Activated B cell treated with CpG ODN at 0.5 μM for 24 hours (primary cell): ENCODE measurements around the gene JHY. TPM values are rescaled to one million over a fixed set of nuclear protein-coding genes. Genes with fewer than 3 reads are reported as not detected.

Experiments used
- ATAC-seq: fragments of 200-7000 bp; cut with Tn5 transposase; one replicate; pipeline ENCODE4 v1.10.0; 2021; ENCODE audit warnings: low read depth, mild to moderate bottlenecking, moderate library complexity
- CTCF ChIA-PET: fragments of 350-600 bp; sonication (Branson Sonifier 250); formaldehyde crosslinking; loops from one replicate; lab custom pipeline; 2021; ENCODE audit warnings: antibody characterized with exemption; lab: Charles Lee
- POLR2A ChIA-PET: fragments of 350-600 bp; sonication (Branson Sonifier 250); formaldehyde crosslinking; loops from one replicate; lab custom pipeline; 2021; ENCODE audit warnings: antibody characterized with exemption; lab: Charles Lee
- DNase-seq: peaks from one replicate; pipeline ENCODE4 v3.0.0; 2022
- H3K27ac Mint-ChIP-seq: one replicate; pipeline ENCODE4 v1.8.0; 2020; ENCODE audit warnings: mixed read lengths
- H3K27me3 Mint-ChIP-seq: one replicate; pipeline ENCODE4 v1.8.0; 2021; ENCODE audit warnings: mixed read lengths
- H3K36me3 Mint-ChIP-seq: one replicate; pipeline ENCODE4 v1.8.0; 2021; ENCODE audit warnings: low read depth, mixed read lengths
- H3K4me1 Mint-ChIP-seq: one replicate; pipeline ENCODE4 v1.8.0; 2021; ENCODE audit warnings: mixed read lengths
- H3K4me3 Mint-ChIP-seq: one replicate; pipeline ENCODE4 v1.8.0; 2020; ENCODE audit warnings: mild to moderate bottlenecking, mixed read lengths
- H3K9me3 Mint-ChIP-seq: one replicate; pipeline ENCODE4 v1.8.0; 2020; ENCODE audit warnings: mixed read lengths
- CTCF ChIP-seq: fragments of 200-600 bp; IDR thresholded peaks from one replicate; pipeline ENCODE4 v1.8.0; 2022; ENCODE audit warnings: antibody characterized with exemption, mild to moderate bottlenecking
- intact Hi-C: fragments of 100-400 bp; cut with micrococcal nuclease; formaldehyde crosslinking; loops from one replicate; pipeline ENCODE4 v1.15.1; 2024
- total RNA-seq: library from RNA; stranded (reverse); gene quantifications from 2 replicates; pipeline ENCODE4 v1.2.3, GENCODE V29; 2022

JHY gene
- total RNA-seq, 1 donor from 2014 or later, result 2.0 TPM

- ChIA-PET CTCF (interaction anchor here (0.6 to 7.0 kb wide), 22 partner anchors 8 to 626 kb away, joined by 3 to 115 read pairs (median 4); partner anchors contain the start of gene CRTAM), POLR2A (interaction anchor here (0.6 kb wide), 1 partner anchor 233 kb away, joined by 4 read pairs; no protein-coding TSS in a partner anchor)
- peaks cover 9% of the 10 kb centered on the region for H3K4me1 Mint-ChIP-seq
- no peak overlapping the region for H3K4me3 Mint-ChIP-seq
- intact Hi-C loops, result loop anchor here (5.0 kb wide), 1 partner anchor 383 kb away; no protein-coding TSS in a partner anchor
- no peak overlapping the region for H3K27ac Mint-ChIP-seq
- H3K36me3 Mint-ChIP-seq, result no peaks in the 10 kb centered on the region
- no peak for TF ChIP-seq CTCF
- ATAC-seq (no peak), DNase-seq (no peak)
- no peaks in the 10 kb centered on the region for H3K9me3 Mint-ChIP-seq
- H3K27me3 Mint-ChIP-seq, result peaks cover 36% of the 10 kb centered on the region
Observed at GRCh38 chr11:122864386-122865115, 18.0 kb upstream of the JHY start.

GRCh38 chr11:122869622-122870021, 12.9 kb upstream of the JHY start:
- intact Hi-C loops, result no loop called here
- Mint-ChIP-seq H3K4me3 (no peak overlapping the region), H3K9me3 (no peaks in the 10 kb centered on the region), H3K36me3 (no peaks in the 10 kb centered on the region), H3K4me1 (peaks cover 2% of the 10 kb centered on the region), H3K27ac (no peak overlapping the region), H3K27me3 (peaks cover 29% of the 10 kb centered on the region)
- no peak for DNase-seq
- POLR2A ChIA-PET, result no interaction called here
- no peak for TF ChIP-seq CTCF
- CTCF ChIA-PET, result interaction anchor here (1.0 kb wide), 1 partner anchor 151 kb away, joined by 3 read pairs; no protein-coding TSS in a partner anchor
- no peak for ATAC-seq

GRCh38 chr11:122871302-122871701, 11.3 kb upstream of the JHY start:
- DNase-seq, result no peak
- no peak overlapping the region for H3K27ac Mint-ChIP-seq
- H3K4me1 Mint-ChIP-seq, result peaks cover 4% of the 10 kb centered on the region
- intact Hi-C loops, result no loop called here
- ChIA-PET CTCF (interaction anchor here (1.2 kb wide), 1 partner anchor 17 kb away, joined by 3 read pairs; no protein-coding TSS in a partner anchor), POLR2A (no interaction called here)
- no peak for TF ChIP-seq CTCF
- H3K4me3 Mint-ChIP-seq, result no peak overlapping the region
- no peaks in the 10 kb centered on the region for H3K36me3 Mint-ChIP-seq
- ATAC-seq, result no peak
- no peaks in the 10 kb centered on the region for H3K9me3 Mint-ChIP-seq
- peaks cover 16% of the 10 kb centered on the region for H3K27me3 Mint-ChIP-seq

- DNase-seq (no peak), ATAC-seq (no peak)
- POLR2A ChIA-PET, result no interaction called here
- Mint-ChIP-seq H3K27ac (no peak overlapping the region), H3K4me3 (no peak overlapping the region), H3K4me1 (peaks cover 4% of the 10 kb centered on the region), H3K36me3 (no peaks in the 10 kb centered on the region), H3K9me3 (no peaks in the 10 kb centered on the region), H3K27me3 (peaks cover 14% of the 10 kb centered on the region)
- CTCF ChIA-PET, result interaction anchor here (1.0 to 1.2 kb wide), 2 partner anchors 18 to 21 kb away, joined by 3 read pairs; no protein-coding TSS in a partner anchor
- intact Hi-C loops, result no loop called here
- no peak for TF ChIP-seq CTCF
Observed at GRCh38 chr11:122872046-122872445, 10.5 kb upstream of the JHY start.

GRCh38 chr11:122874991-122875390, 7.6 kb upstream of the JHY start:
- no peak overlapping the region for H3K4me3 Mint-ChIP-seq
- intact Hi-C loops, result no loop called here
- no peaks in the 10 kb centered on the region for H3K9me3 Mint-ChIP-seq
- peaks cover 4% of the 10 kb centered on the region for H3K4me1 Mint-ChIP-seq
- peak; percentile 71 for ATAC-seq
- CTCF ChIA-PET, result interaction anchor here (1.3 kb wide), 1 partner anchor 179 kb away, joined by 3 read pairs; no protein-coding TSS in a partner anchor
- H3K27me3 Mint-ChIP-seq, result peaks cover 12% of the 10 kb centered on the region
- H3K36me3 Mint-ChIP-seq, result no peaks in the 10 kb centered on the region
- no peak overlapping the region for H3K27ac Mint-ChIP-seq
- no peak for TF ChIP-seq CTCF
- DNase-seq, result no peak
- POLR2A ChIA-PET, result no interaction called here
